ENCODE results near the gene FRMD3. TPM values are rescaled to one million over a fixed set of nuclear protein-coding genes. Genes with fewer than 3 reads are reported as not detected.

FRMD3 gene
- total and polyA plus RNA-seq, 2 donors (not counting 3 experiments of a cell fraction or from before 2014, with no cell fraction given): 3.0 to 6.1 TPM

- Histone ChIP-seq H3K9me3 (replicated peaks; ENCODE audit: control insufficient read depth, insufficient read depth, low read length) (no peaks in the 10 kb centered on the region), H3K9ac (replicated peaks; ENCODE audit: extremely low read depth, insufficient read depth, low read length) (no peak overlapping the region), H4K20me1 (replicated peaks; ENCODE audit: control insufficient read depth, extremely low read depth, insufficient read depth, low read length) (no peaks in the 10 kb centered on the region), H3K79me2 (ENCODE audit: control insufficient read depth, insufficient read depth, low read length) (no peaks in the 10 kb centered on the region), H3K9me1 (replicated peaks; ENCODE audit: control insufficient read depth, extremely low read depth, insufficient read depth, low read length) (no peaks in the 10 kb centered on the region), H3K27me3 (ENCODE audit: control insufficient read depth in 2 of 2, insufficient read depth in 2 of 2, low read length in 2 of 2) (no peaks in the 10 kb centered on the region), H2AFZ (ENCODE audit: low read depth, low read length) (no peak overlapping the region), H3K36me3 (ENCODE audit: control insufficient read depth in 2 of 2, extremely low read depth in 1 of 2, insufficient read depth in 2 of 2, low read length in 2 of 2) (no peaks in the 10 kb centered on the region), H3K4me3 (replicated peaks in 1 of 3; ENCODE audit: insufficient read depth in 1 of 3, low read depth in 1 of 3, low read length in 3 of 3) (no peak overlapping the region), H3K4me1 (ENCODE audit: control insufficient read depth, extremely low read depth, insufficient read depth, low read length) (no peaks in the 10 kb centered on the region), H3K4me2 (ENCODE audit: insufficient read depth, low read length) (no peak overlapping the region), H3K27ac (ENCODE audit: insufficient read depth, low read depth, low read length) (no peak overlapping the region)
- dilution Hi-C loops (cut with MboI; ENCODE audit: extremely low pct_ligation_motif_present, low sequenced_read_pairs) (no loop called here), intact Hi-C loops (cut with micrococcal nuclease) (no loop called here)
- TF ChIP-seq FOS (IDR thresholded peaks at IDR 0.05; ENCODE audit: borderline replicate concordance, insufficient read depth, low read length) (no peak), MYC (IDR thresholded peaks at IDR 0.05; ENCODE audit: low read depth, low read length) (no peak), GATA2 (IDR thresholded peaks at IDR 0.05; ENCODE audit: insufficient read depth, insufficient read length, low read depth, low read length) (no peak), POLR2A (IDR thresholded peaks at IDR 0.05; ENCODE audit: low read depth, low read length) (no peak), JUN (IDR thresholded peaks at IDR 0.05; ENCODE audit: borderline replicate concordance, insufficient read depth, insufficient read length, low read depth) (no peak), CTCF (IDR thresholded peaks at IDR 0.05; ENCODE audit: extremely low read depth in 1 of 2, insufficient read depth in 1 of 2, low read depth in 1 of 2, low read length in 2 of 2) (no peak), EZH2 (IDR thresholded peaks at IDR 0.05; ENCODE audit: borderline replicate concordance, low read depth, low read length, severe bottlenecking) (no peak), POLR2AphosphoS5 (IDR thresholded peaks at IDR 0.05; ENCODE audit: insufficient read depth, low read depth, low read length) (no peak)
- TF ChIP-seq, protein P1, sequence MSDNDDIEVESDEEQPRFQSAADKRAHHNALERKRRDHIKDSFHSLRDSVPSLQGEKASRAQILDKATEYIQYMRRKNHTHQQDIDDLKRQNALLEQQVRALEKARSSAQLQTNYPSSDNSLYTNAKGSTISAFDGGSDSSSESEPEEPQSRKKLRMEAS (IDR thresholded peaks at IDR 0.05; ENCODE audit: insufficient read depth, insufficient read length): no peak
- FAIRE-seq: no peak
- no TSS peak for BruUV-seq (replicated peaks)
- POLR2A ChIA-PET: no interaction called here
- DNase-seq (ENCODE audit: low read depth, low spot score): no peak
- CTCF ChIA-PET: no interaction called here
Observed at GRCh38 chr9:83382421-83382820, 155.8 kb downstream of the FRMD3 start.

All from endothelial cell of umbilical vein (primary cell).